PC-3 (cell line): Measurements from ENCODE around the gene FAAP100.

Experiments used
- EZH2phosphoT487 ChIP-seq: fragments of 300-600 bp; sonication (generic); IDR thresholded peaks from 2 replicates; pipeline ENCODE4 v1.6.1; 2018; ENCODE audit warnings: mild to moderate bottlenecking, antibody characterized with exemption, low read length, borderline replicate concordance
- TF ChIP-seq, protein P1 (sequence below): fragments of 300-600 bp; sonication (generic); conservative IDR thresholded peaks from 2 replicates; pipeline ENCODE4 v1.5.1; 2017; ENCODE audit warnings: antibody characterized with exemption, low read depth, mild to moderate bottlenecking, low read length

DNA sequence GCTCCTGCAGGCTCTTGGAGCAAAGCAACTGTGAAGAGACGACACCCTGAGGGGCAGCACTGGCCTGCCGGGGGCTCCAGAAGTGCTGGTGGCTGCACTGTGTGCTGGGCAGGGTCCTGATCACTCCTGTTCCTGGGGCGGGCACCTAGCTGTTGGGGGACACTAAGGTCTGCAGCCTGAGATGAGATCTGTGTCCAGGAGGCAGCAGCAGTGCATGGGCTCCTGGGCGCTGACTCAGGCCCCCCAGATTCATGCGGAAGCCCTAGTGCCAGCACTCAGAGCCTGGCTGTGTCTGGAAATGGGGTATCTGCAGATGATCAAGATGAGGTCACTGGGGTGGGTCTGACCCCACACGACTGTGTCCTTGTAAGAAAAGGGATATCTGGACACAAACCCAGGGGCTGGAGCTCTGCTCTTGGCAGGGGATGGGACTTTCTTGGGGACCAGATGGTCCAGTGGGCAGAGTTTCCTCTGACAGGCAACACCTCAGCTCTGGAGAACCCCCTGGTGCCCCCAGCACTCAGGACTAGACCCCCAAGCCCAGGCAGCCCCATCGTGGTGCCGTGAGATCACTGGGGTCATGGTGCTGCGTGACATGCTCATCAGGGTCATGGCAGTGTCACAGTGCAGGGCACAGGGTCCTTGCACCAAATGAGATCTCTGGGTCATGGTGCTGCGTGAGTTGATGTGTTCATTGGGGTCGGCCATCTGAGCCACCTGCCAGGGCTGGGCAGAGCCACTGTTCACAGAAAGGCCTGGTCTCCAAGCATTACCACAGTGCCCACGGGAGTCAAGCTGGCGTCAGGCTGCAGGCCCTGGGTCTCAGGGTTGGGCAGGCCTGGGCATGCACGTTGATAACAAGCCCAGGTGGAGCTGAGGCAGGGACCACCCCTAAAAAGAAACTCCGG lies 9.5 kb downstream of the FAAP100 start:
- no peak for TF ChIP-seq EZH2phosphoT487
- TF ChIP-seq, protein P1, sequence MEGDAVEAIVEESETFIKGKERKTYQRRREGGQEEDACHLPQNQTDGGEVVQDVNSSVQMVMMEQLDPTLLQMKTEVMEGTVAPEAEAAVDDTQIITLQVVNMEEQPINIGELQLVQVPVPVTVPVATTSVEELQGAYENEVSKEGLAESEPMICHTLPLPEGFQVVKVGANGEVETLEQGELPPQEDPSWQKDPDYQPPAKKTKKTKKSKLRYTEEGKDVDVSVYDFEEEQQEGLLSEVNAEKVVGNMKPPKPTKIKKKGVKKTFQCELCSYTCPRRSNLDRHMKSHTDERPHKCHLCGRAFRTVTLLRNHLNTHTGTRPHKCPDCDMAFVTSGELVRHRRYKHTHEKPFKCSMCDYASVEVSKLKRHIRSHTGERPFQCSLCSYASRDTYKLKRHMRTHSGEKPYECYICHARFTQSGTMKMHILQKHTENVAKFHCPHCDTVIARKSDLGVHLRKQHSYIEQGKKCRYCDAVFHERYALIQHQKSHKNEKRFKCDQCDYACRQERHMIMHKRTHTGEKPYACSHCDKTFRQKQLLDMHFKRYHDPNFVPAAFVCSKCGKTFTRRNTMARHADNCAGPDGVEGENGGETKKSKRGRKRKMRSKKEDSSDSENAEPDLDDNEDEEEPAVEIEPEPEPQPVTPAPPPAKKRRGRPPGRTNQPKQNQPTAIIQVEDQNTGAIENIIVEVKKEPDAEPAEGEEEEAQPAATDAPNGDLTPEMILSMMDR = no peak
